GDM1 (cell line): ENCODE measurements around the gene GALNS.
"Not testable (repeated sequence)": the region's sequence is repeated elsewhere in the genome, so short reads cannot be mapped to it uniquely, and the experiment has no call there.

Experiments used
- DNase-seq: peaks from one replicate; lab custom pipeline; 2025; lab: John Stamatoyannopoulos, UW

Gene GALNS

DNA sequence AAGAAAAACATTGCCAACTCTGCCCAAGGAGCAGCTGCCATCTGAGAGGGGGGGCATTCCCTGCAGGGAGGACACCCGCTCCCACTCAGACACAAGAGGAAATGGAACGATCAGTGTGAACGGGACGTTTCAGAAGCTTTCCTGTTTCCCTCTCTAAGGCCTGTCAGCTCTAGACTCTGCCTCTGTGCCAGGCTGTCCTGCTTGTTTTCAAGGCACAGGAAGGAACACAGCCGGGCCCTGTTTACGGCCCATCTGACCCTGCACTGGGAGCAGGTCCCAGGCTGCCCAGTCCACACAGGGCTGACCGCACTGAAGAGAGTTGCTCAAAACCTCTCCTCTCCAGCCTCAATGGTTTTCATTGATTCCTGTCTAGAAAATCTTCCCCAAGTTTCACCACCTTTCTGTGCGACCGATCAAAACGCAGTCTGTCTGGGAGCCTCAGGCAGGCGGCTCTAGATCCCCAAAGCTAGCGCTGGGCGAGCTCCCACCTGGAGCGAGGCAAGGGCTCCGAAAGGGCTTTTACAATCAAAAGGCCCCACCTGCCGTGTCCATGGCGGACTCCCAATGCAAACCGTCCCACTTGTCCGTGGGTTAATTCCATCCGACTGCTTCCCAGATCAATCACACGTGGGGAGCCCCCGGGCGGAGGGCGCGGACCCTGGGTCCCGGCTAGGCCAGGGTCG lies 73.2 kb downstream of the GALNS start:
- no peak for DNase-seq

DNA sequence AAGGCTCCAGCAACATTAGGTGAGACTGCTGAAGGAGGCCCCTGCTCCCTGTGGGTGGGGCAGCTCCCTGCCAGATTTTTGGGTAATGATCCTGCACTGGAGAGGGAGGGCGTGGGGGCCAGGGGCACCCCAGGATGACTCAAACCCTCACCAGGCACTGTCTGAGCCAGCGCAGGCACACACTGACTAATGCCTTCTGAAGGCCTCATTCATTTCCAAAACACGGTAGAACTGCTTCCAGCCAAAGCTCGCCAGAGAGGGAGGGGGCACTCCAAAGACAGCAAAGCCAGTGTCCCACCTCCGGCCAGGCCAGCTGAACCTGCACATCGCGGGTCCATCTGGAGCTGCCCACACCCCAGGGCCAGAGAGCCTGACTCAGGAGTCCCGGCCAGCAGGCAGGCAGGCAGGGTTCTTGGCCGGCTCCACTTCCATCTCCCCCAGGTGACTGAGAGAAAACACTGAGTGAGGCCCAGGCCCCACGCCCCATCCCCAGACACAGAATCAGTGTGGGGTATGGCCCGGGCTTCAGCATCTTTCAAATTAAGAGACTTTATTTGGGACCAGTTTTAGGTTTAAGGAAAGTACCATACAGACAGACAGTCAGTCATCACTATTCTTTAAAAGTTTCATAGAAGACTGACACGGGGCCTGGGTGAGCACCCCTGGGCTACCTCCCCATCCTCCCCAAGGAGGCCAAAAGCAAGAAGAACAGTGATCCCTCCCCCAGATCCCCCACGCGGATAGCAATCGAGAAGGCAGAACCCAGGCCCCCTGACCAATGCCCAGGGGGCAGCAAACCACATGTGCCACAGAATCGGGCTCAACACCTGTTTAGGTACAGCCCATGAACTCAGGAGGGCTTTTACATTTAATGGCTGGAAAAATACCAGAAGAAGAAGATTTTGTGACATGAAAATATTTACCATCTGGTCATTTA lies 74.0 kb downstream of the GALNS start:
- no peak for DNase-seq

DNA sequence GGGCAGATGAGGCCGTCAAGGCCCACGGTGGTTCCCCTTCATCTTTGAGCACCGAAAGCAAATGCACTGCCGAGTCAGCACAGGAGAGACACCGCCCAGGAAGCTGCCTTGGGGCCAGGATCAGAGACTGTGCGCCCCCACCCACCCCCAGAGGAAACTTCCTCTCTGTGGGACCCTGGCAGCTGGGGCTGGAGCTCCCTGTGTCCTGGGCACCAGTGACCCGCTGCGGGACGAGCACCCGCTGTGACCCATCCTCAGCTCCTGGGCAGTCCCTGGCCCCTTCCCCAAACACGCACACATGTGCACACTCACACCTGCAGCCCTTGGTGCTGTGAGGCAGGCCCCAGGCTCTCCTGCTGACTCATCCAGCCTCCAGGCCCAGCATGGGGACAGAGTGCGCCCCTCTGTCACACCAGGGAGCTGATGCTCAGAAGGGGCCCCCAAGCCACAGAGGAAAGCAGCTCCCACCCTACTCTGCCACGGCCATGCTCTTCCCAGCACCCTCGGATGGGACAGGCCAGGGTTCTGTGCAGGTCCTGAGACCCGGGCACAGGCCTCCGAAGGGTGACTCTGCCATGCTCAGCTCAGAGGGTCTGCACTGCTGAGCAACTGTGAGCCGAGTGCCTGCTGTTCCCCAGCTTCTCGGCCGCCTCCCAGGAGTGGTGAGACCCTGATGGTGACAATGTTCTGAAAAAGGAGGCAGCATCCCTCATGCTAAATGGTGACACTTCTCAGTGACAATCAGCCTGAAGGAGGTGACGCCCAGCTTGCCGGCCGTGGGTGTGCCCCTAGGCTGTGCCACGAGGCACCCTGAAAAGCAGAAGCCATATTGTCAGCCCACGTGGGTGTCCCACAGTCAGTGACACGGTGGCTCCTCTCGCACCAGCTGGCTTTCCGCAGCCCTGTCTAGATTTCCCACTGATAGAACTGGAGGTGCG lies 75.3 kb downstream of the GALNS start:
- peak; percentile 25 for DNase-seq

DNA sequence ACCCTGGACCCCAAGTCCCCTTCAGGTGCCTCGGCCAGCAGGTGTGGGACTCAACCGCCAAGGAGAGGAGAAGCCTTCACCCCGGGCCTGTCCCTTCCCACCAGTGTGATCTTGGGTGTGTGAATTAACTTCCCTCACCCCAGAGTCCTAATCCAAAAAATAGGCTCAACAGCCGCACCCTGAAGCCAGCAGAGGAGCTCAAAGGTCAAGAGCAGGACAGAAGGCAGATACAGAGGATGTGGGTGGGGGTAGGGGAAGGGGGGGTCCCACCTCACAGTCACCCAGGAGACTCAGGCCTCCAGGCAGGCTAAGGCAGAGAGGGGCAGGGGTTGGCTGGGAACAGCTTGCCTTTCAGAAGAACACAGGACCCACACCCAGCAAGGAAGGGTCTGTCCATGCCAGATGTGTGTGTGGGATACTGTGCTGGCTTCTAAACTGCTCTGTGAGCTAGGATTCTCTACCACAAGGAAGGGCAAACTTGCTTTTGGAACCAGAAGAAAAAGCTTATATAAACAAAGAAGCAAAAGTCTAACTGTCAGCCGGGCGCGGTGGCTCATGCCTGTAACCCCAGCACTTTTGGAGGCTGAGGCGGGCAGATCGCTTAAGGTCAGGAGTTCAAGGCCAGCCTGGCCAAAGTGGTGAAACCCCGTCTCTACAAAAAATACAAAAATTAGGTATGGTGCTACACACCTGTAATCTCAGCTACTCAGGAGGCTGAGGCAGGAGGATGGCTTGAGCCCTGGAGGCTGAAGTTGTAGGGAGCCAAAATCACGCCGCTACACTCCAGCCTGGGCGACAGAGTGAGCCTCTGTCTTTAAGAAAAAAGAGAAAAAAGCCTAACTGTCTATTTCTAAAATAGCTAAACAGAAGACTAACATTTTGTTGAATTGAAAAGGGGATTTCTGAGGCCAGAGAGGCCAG lies 76.3 kb downstream of the GALNS start:
- no peak for DNase-seq

DNA sequence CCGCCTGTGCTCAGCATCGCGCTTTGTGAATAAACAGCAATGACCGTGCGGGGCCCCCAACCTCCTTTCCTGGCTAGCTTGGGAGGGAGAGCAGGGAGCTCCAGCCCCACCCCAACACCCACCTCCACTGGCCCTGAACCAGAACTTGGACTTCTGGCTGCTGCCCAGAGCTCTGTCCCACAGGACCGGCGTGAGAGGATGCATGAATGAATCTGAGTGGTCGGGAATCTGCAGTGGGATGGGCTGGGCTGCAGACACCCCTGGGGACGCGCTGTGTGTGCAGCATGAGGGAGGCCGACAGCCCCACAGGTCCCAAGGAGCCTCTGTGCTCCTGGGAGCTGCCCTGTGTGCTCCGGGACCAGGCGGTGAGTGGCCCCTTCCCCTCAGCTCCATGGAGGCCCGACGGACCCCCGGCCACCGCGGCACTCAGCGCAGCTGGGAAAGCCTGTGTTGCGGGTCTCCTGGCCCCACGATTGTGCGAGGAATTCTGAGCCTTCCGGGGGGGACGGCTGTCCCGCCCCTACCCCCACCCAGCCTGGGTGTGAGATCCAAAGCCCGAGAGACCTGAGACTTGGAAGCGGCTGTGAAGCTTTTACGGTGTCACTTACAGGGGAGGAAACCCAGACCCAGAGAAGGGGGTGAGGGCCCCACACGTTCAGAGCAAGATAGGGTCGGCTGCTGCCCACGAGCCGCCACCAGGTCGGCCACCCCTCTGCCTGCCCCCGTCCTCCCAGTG lies 77.2 kb downstream of the GALNS start:
- no peak for DNase-seq

DNA sequence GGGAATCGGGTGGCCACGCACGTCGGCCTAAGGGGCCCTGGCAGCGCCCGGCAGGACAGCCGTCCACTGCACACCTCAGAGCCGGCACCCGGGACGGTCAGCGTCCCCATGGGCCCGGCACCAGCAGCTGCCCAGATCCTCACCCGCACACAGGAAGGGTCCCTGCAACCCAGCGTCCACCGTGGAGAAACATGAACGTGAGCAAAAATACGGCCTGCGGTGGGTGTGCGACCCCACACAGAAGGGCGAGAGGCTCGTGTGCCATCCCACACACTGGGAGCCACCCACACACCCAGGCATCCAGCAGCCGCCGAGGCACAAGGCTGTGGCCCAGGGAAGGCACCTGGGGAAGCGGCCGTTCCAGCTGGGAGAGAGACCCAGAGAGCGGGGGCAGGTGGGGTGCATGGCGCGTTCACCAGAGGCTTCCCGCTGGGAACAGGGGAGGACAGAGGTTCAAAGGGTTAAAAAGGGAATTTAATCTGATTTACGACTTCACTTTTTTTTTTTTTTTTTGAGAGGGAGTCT lies 78.1 kb downstream of the GALNS start:
- DNase-seq: no peak

DNA sequence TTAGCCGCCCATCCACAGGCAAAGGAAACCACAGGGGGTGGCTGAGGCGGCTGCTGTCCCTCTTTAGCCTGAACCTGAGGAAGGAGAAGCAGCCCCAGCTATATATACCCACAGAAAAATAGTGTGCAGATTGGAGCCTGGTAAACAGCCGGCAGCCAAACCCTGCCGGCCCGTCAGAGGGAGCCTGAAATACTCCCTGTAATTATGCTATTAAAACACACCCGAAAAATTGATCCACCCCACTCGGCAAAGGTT lies 78.5 kb downstream of the GALNS start:
- DNase-seq: no peak

DNA sequence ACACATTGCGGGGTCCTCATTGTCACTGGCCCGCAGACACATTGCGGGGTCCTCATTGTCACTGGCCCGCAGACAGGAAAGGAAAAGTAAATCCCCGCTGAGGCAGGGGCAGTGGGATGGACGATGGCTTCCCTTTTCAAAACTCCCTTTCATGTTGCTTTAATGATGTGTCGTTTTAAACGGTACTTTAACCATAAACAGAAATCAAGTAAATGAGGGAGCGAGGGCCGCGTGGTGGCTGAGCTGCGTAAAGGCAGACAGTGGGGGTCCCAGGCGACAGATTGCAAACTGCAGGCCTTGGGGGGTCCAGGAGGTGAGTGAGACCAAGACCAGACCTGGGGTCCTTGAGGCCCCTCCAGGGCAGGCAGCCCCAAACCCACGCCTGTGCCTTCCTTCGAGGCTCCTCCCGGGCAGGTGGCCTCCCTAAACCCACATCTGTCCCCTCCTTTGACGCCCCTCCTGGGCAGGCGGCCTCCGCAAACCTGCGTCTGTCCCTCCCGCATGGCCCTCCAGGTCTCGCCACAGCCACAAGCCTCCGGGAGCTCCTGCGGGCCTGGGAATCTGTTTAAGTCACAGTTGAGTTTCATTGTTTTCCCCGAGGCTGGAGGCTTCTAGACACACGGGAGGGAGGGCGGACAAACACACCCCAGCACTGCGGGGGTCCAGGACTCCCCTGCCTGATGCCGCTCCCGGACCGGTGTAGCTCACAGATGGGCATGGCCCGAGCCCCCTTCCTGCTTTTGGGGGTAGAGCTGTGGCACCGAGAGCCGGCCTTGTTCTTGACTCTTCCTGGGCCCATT lies 79.1 kb downstream of the GALNS start:
- no peak for DNase-seq

DNA sequence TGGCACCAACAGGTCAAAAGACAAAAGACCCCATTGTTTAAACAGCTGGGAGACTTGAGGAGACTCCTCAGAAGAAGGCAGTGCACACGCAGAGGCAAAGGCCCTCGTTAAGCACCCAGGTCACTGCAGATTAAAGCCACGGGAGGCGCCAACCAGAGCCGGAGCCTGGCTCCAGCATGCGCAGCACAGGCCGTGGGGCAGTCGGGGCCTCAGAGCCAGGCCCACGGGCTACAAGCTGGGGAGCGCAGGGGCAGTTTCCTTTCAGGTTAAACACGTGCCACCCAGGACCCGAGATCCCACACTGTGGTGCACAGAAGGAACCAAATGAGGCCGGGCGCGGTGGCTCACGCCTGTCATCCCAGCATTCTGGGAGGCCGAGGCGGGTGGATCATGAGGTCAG lies 80.9 kb downstream of the GALNS start:
- DNase-seq: no peak

DNA sequence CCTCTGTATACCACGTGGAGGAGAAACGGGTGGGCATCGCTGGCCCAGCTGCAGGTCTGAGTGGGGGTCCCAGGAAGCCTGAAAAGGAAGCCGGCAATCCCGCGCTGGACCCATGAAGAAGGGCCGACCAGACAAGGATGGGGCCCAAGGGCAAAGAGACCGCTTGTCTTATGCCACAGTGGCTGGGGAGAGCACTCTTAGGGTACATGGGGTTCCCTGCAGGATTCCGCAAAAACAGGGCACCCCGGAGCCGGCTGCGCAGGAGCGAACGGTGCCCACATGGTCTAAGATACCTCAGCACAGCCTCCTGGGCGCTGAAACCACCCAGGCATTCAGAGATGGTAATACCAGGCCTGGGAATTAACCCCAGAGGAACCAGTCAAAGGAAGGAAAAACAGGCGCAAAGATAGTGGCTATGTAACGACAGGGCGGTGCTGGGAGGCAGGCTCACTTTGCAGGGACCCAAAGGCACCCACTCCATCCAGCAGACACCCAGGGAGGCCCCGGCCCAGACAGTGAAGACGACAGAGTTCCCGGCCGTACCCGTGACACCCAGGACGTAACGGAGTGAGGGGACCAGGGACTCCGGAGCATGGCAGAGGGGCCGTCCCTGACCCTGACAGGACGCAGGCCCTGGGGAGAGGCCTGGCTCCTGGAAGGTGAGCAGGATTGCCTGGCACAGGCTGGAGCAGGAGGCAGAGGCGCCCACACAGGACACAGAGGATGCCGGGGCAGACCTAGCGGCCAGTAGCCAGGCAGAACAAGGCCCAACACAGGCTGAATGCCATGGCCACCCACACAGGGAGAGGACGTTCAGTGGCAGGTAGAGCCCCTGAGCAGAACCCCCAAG lies 82.0 kb downstream of the GALNS start:
- DNase-seq: no peak

DNA sequence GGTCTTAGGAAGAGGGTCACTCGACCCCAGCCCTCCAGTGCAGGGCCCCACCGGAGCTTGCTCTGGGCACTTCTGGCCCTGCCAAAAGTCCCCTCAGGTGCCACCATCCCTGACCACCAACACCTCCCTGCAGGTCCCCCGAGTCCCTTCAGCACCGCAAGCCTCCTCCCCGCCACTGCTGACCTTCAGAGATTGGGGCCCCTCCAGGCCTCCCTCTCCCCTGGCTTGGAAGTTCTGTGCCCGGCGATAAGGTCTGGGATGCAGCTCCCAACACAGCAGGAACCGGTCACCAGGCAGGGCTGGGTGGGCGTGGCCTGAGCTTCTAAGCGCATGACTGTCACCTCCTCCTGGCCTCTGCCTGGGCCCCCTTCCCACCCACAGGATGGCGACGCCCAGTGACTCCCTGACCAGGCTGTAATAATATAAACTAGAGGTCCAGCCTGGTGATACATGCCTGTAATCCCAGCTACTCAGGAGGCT lies 82.9 kb downstream of the GALNS start:
- DNase-seq: no peak

DNA sequence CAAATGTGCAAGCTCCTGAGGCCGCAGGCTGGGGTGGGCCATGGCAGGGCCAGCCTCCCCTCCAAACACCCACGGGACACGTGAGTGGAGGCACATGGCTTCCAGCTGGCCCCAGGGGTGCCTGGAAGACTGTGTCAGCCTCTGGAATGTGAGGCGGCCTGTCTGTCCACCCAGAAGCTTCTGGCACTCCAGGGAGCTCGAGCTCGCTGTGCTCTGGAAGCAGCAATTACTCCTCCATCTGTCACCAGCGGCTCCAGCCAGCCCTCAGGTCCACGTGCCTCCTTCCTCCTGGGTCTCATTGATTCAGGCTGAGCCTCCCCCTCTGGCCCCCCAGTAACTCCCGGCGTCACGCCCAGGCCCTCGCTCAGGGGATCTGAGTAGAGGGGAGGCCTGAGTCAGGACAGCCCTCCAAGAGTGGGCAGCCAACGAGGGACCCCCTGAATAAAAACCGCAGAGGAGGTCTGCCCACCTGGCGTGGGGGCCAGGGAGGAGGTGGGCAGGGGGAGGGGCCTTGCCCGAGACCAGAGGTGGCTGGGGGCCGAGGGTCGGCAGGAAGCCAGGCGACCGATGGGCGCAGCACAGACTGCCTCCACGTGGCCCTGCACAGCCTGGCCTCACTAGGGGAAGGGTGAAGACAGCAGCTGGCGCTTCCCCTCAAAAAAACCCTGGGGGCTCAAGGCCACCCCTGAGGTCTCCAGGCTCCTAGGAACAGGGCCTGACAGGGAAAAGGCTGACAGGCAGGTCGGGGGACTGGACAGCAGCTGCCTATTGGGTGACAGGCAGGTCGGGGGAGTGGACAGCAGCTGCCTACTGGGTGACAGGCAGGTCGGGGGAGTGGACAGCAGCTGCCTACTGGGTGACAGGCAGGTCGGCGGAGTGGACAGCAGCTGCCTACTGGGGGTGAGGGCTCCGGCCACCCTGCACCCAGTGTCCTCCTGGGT lies 83.6 kb downstream of the GALNS start:
- DNase-seq: no peak

DNA sequence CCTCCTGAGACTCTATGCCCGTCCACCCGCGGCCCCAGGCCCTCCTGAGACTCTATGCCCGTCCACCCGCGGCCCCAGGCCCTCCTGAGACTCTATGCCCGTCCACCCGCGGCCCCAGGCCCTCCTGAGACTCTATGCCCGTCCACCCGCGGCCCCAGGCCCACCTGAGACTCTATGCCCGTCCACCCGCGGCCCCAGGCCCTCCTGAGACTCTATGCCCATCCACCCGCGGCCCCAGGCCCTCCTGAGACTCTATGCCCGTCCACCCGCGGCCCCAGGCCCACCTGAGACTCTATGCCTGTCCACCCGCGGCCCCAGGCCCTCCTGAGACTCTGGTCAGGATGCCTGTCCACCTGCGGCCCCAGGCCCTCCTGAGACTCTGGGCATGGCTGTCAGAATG lies 85.0 kb downstream of the GALNS start:
- DNase-seq: not testable (repeated sequence)

DNA sequence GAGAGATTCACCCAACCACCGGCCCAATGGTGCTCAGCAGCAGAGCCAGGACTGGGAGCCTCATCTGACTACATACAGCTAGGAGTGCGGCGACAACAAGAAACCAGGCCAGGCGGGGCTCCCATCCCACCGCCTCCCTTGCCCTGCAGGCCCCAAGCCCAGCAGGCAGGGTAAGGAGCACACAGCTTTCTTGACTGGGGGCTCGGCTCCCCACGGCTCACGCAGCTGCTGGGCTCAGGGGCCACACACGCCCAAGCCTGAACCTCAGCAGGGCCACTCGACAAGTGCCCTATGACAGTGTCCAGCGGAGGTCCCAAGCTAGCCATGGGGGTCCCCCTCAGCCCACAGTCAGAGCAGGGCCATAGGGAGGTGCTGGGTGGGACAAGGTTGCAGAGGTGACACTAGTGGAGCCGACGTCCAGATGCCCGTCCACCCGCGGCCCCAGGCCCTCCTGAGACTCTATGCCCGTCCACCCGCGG lies 85.4 kb downstream of the GALNS start:
- DNase-seq: no peak

DNA sequence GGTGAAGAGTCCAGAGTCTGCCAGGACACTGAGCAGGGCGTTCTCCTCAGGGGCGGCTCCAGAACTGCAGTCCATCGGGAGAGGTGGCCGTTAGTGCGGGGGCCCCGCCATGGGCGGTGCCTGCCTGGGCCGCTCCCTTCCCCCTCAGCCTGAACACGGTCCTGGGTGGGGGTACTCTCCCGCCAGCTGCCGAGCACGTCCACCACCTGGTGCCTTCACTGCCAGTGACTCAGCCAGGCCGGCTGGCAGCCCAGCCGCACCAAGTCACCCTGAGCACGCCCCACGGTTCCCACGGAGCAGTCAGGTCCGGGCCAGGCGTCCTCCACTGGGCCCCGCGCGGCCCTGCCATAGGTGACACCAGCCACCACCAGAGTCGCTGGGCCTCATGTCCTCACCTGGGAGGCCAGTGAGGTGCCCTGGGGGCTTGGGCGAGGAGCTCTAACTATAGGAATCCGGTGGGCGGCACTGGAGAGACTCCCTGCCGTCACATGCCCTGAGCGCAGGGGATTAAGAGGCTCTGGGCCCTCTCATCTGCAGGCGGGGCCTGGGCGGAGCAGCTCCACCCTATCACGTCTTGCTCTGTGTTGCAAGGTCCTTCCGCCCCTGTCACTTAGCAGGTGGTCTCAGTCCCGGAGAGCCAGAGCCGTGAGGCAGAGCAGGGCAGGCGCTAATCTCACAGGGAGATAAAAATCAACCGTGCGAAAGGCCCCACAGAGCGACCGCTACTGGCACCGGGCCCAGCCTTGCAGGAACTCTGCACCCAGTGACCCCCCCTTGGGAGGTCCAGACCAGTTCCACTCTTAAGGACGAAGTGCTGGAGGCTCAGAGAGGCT lies 86.1 kb downstream of the GALNS start:
- DNase-seq: no peak
